SW480 (cell line): ENCODE measurements around the gene TESK1.
A peak's percentile ranks its signal among the peaks of the same experiment; 100 is the strongest.
"Not testable (repeated sequence)": the region's sequence is repeated elsewhere in the genome, so short reads cannot be mapped to it uniquely, and the experiment has no call there.

ENCODE experiments used
- DNase-seq: peaks from one replicate; pipeline ENCODE4 v3.0.0-alpha.2; 2016; ENCODE audit warnings: low spot score

TESK1 gene

DNA sequence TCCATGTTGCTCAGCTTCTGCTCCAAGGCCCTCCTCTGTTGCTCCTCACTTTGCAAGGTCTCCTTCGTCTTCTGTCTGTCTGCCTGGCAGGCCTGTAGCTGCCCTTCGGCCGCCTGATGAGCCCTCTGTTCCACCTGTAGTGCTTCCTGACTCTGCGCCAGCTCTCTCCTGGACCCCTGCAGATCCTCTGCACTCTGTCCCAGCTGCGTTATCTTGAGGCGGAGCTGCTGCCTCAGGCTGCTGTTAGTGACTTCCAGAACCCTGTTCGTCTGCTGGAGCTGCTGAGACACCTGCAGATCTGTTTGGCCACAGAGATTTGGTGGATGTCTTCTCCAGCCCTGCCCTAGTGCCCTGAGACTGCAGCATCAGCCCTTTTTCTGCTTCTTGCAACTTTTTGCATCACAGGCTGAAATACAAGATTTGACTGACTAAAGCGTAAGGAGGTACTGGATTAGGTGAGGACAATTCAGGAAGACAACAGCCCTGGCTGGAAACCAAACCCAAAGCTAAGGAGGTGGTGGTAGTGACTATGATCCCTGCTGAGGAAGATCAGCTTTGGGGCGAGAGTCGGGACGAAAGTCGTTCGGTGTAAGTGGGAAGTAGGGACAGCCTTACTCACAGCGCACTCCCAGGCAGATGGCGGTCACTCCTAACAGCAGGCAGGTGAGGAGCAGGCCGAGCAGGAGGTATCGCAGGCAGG, 11.1 kb downstream of the TESK1 start:
- DNase-seq, result no peak

DNA sequence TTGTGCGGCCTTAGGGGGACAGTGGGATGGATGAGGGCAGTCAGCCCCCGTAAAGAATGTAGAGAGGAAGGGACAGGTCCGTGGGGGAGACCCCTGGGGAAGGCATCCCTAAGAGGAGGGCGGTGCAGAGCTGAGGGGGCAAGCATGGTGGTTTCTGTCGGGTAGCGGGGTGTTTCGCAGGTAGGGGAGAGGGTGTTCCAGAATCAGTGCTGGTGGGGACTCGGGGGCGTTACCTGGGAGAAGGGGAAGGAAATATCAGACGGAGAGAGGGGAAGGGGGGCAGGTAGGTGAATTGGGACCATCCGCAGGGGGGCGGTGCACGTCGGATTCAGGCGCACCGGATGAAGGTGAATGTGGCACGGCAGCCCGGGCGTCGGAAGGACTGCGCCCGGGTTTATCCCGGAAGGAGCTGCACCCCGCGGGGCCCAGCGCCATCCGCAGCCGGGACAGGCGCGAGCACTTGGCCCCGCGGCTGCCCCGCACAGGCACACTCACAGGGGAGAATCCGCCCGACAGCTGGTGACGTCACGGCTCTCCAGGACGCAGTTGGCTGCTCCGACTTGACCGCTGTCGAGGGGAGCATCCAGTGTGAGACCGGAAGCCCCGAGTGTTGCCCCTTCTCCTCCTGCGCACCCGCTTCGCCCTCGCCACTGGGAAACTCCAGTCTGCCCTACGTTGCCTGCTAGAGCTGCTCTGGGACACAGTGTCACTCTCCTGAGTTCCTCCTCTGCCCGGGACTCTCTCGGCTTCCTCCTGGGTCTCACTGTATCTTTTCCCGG, 11.8 kb downstream of the TESK1 start:
- DNase-seq, result peak; percentile 18

GRCh38 chr9:35617548-35617947, 12.5 kb downstream of the TESK1 start:
- DNase-seq, result no peak

DNA sequence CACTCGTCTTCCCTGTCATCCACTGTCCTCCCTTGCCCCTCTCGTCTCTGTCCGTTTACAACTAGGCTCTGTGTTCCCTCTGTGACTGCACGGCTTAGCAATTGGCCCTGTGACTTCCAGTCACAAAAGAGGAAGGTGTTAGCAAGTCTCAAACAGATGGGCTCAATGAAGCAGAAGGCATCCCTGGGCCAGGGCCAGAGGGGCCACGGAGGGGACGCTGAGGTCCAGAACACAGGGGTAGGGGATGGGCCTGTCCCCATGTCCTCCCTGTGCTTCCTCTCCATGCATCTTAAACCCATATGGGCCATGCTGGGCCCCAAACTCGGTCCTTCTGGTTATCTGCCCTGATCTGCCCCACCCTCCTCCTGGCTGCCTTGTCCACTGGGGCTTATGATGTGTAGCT, 13.3 kb downstream of the TESK1 start, which contains the start of gene CD72:
Gene CD72, minus strand, starts transcription at position 89 of the 403 bp plus-strand sequence. CDS start 110 bp downstream, outside the sequence.
- no peak for DNase-seq

GRCh38 chr9:35618854-35619799, 14.1 kb downstream of the TESK1 start:
- DNase-seq, result no peak

DNA sequence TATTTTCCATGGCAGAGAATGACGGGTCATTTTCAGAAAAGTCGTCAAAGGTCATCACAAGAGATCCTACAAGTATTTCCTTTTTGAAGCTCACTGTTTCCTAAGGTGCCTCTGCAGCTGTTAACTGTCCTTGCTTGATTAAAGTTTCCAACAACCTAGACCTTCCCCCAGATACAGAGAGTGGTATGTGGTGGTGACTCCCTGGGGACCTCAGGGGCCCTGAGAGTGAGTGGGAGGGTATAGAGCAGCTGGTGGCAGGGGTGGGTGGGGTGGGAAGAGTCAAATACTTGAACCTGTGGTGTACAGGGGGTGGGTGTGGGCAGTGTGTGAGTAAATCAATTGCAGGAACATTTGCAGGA, 14.7 kb downstream of the TESK1 start:
- no peak for DNase-seq

- DNase-seq, result no peak
Measured at GRCh38 chr9:35627575-35627974, 22.5 kb downstream of the TESK1 start.

DNA sequence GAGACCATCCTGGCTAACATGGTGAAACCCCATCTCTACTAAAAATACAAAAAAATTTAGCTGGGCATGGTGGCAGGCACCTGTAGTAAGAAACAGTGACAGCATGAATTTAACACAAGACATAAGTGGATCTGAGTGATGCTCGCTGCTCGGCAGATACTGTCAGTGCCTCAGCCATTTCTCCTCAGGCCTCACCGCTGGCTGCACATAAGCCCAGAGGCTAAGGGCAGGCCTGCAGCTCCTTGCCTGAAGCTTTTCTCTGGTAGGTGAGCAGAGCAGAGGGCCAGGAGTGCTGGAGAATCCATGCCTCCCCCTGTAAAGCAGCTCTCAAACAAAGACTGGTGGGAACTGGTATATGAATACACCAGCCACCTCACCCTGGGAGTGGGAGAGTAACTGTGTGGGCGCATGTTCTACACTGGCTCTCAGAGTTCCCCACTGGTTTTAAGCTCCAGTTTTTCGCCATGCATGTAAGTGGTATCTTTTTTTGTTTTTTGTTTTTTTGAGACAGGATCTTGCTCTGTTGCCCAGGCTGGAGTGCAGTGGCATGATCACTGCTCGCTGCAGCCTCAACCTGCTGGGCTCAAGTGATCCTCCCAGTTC, 23.4 kb downstream of the TESK1 start:
- DNase-seq, result no peak

DNA sequence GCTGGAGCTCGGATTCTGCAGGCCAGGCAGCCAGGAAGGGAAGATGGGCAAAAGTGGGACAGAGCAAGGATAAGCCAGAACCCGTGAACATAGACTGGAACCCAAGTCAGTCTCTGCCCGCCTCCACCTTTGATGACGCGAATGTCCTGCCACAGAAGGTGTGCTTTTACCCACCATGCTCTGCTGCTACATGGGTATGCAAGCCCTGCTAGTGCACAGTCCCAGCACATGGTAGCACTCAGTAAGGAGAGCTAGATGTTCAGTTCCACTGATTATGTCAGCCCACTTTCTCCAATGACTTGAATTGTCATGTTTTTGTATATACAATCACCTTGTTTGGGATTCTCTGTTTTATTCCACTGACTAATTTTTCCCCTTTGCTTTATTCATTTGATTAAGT, 24.5 kb downstream of the TESK1 start:
- no peak for DNase-seq

DNA sequence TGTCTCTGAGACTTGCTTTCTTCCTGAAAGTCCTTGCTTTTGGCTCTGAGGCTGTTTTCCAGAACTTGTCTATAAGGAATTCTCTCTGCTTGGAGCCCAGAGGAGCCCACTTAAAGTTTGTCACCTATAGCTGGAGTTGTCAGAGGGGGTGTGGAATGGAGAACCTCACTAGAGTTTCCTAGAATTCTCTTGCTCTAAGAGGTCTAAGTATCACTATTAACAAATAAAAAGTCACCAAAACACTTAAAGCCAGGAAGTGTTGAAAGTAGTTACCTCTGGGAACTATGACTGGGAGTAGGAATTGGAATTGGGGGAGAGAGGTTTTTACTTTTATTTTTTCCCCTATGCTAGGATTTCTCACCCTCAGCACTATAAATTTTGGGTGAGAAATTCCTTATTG, 30.7 kb downstream of the TESK1 start:
- DNase-seq, result no peak

- no peak for DNase-seq
Measured at GRCh38 chr9:35636135-35636876, 31.2 kb downstream of the TESK1 start.

GRCh38 chr9:35636877-35637246, 31.8 kb downstream of the TESK1 start:
- DNase-seq, result not testable (repeated sequence)

DNA sequence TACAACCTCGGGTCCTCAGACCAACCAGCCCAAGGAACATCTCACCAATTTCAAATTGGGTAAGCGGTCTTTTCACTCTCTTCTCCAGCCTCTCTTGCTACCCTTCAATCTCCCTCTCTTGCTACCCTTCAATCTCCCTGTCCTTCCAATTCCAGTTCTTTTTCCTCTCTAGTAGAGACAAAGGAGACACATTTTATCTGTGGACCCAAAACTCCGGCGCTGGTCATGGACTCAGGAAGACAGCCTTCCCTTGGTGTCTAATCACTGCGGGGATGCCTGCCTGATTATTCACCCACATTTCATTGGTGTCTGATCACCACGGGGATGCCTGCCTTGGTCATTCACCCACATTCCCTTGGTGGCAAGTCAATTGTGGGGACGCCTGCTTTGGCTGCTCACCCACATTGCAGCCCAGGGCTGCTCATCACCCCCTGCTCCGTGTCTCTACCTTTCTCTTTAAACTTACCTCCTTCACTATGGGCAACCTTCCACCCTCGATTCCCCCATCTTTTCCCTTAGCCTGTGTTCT, 32.4 kb downstream of the TESK1 start:
- not testable (repeated sequence) for DNase-seq

DNA sequence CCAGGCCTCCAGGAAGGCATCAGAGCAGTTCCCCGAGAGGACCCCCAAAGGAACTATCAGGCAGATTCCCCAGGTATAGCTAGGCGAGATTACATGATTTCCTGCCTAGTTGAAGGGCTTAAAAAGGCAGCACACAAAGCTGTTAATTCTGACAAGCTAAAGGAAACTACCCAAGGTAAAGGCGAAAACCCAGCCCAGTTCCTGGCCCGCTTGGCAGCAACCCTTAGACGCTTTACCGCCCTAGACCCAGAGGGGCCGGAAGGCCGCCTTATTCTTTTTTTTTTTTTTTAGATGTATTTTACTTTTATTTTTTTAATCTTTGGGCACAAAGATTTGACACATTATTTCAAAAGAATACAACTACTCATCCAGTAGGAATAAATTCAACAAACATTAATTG, 33.7 kb downstream of the TESK1 start:
- not testable (repeated sequence) for DNase-seq

DNA sequence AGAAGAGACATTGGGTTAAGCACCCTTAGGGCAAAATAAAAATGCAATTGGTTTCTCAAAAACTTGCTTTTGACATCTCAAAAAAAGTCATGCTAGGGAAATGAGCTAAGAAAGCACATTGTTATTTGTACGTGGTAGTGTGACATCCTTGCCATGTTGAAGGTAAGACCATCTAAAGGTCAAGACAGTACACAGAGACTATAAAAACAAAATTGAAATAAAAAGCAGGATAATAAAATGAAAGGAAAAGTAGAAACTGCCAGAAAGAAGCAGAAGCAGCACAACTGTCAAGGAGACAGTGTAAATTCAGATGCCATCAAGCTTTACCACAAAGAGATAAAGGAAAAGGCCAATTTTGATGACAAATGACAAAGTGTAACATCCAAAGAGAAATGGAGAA, 34.2 kb downstream of the TESK1 start:
- not testable (repeated sequence) for DNase-seq

GRCh38 chr9:35639631-35640030, 34.6 kb downstream of the TESK1 start:
- no peak for DNase-seq

GRCh38 chr9:35640431-35640830, 35.4 kb downstream of the TESK1 start:
- DNase-seq, result not testable (repeated sequence)

- not testable (repeated sequence) for DNase-seq
Measured at GRCh38 chr9:35641478-35641877, 36.4 kb downstream of the TESK1 start.

DNA sequence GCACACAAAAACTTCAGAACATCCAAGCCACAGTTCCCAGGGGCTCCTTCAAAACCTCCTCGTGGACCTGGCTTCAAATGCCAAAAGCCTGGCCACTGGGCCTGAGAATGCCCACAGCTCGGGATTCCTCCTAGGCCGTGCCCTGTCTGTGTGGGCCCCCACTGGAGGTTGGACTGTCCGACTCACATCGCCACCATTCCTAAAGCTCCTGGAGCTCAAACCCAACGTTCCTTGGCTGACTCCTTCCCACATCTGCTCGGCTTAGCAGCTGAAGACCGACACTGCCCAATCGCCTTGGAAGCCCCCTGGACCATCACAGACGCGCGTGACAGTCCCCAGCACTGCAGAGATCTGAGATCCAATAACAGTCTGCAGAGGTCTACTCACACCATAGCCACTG, 38.0 kb downstream of the TESK1 start:
- no peak for DNase-seq

- not testable (repeated sequence) for DNase-seq
Measured at GRCh38 chr9:35645736-35646135, 40.7 kb downstream of the TESK1 start.

DNA sequence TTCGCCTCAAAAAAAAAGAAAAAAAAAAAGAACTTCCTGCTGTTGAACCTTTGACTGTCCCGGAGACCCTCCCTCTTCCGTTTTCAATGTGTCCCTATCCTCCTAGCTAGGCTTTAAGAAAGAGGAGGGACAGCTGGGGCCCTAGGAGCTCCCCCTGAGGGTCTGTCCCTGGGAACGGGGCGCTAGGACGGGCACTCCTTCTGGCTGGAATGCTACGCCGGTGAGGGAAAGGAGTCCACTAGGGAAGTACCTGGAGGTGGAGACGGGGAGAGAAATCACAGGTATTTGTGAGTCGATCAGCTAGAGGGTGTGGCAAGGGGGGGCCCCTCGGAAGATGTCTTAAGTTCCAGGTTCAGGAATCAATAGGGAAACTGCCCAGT, 41.1 kb downstream of the TESK1 start:
- peak; percentile 80 for DNase-seq
